Ishikawa (cell line): ENCODE data around the gene NCDN.

Experiments used
- CEBPB ChIP-seq: IDR thresholded peaks from 2 replicates; pipeline ENCODE4 v1.6.1; 2012
- CREB1 ChIP-seq: IDR thresholded peaks from 2 replicates; pipeline ENCODE4 v1.6.1; 2012; ENCODE audit warnings: low read depth
- EGR1 ChIP-seq: IDR thresholded peaks from 2 replicates; pipeline ENCODE4 v1.6.1; 2012
- EP300 ChIP-seq: IDR thresholded peaks from 2 replicates; pipeline ENCODE4 v1.6.1; 2012; ENCODE audit warnings: borderline replicate concordance
- NFIC ChIP-seq: IDR thresholded peaks from 2 replicates; pipeline ENCODE4 v1.6.1; 2012
- RAD21 ChIP-seq: IDR thresholded peaks from 2 replicates; pipeline ENCODE4 v1.6.1; 2012; ENCODE audit warnings: low read depth
- TAF1 ChIP-seq: IDR thresholded peaks from 2 replicates; pipeline ENCODE4 v1.6.1; 2012; ENCODE audit warnings: low read depth, mild to moderate bottlenecking
- TCF12 ChIP-seq: IDR thresholded peaks from 2 replicates; pipeline ENCODE4 v1.6.1; 2012; ENCODE audit warnings: low read depth
- TEAD4 ChIP-seq: IDR thresholded peaks from 2 replicates; pipeline ENCODE4 v1.6.1; 2012
- YY1 ChIP-seq: IDR thresholded peaks from 2 replicates; pipeline ENCODE4 v1.6.1; 2012; ENCODE audit warnings: low read depth
- TF ChIP-seq, protein P1 (sequence below): IDR thresholded peaks from 2 replicates; pipeline ENCODE4 v1.6.1; 2012
- TF ChIP-seq, protein P2 (sequence below): IDR thresholded peaks from 2 replicates; pipeline ENCODE4 v1.6.1; 2012
- TF ChIP-seq, protein P3 (sequence below): IDR thresholded peaks from 2 replicates; pipeline ENCODE4 v1.6.1; 2012; ENCODE audit warnings: low read depth, mild to moderate bottlenecking

Gene NCDN

GRCh38 chr1:35569936-35570335, 12.3 kb downstream of the NCDN start:
- no peak for TF ChIP-seq TEAD4
- no peak for TF ChIP-seq RAD21
- no peak for TF ChIP-seq CREB1

DNA sequence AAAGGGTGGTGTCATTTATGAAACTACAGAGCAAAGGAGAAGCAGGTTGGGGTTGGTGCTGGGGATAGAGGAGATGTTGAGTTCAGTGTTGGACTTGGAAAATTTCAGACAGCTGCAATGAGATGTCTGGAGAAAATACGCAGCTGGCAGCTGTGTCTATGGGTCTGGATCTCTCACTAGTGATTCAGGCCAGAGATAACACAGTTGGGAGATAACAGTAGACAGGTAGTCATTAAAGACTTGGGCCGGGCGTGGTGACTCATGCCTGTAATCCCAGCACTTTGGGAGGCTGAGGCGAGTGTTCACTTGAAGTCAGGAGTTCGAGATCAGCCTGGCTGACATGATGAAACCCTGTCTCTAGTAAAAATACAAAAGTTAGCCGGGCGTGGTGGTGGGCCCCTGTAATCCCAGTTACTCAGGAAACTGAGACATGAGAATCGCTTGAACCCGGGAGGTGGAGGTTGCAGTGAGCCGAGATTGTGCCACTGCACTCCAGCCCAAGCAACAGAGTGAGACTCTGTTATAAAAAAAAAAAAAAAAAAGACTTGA, 13.1 kb downstream of the NCDN start:
- no peak for TF ChIP-seq YY1
- TF ChIP-seq, protein P1, sequence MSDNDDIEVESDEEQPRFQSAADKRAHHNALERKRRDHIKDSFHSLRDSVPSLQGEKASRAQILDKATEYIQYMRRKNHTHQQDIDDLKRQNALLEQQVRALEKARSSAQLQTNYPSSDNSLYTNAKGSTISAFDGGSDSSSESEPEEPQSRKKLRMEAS, result no peak
- no peak for TF ChIP-seq CEBPB
- no peak for TF ChIP-seq EP300
- TF ChIP-seq RAD21, result no peak
- TF ChIP-seq TEAD4, result no peak
- no peak for TF ChIP-seq NFIC
- TF ChIP-seq TAF1, result no peak

DNA sequence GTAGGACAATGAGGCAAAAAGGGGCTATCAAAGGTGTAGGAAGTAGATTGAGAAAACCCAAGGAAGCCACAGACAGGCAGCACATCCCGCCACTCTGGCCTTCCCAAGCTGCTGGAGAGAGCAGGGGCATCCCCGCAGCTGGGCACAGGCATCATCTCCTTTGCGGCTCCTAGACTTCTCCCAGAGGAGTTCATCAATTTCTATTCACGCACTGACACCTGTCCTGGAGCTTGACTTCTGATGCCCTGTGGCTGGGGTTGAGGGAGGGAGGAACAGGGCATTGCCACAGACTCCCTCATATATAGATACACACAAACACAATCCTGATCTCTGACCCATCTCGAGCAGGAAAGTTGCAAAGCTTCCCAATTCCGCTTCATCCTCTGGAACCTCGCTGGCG, 13.7 kb downstream of the NCDN start:
- TF ChIP-seq TAF1 (no peak), TEAD4 (no peak), NFIC (no peak), EGR1 (no peak)
- TF ChIP-seq, protein P1, result no peak

DNA sequence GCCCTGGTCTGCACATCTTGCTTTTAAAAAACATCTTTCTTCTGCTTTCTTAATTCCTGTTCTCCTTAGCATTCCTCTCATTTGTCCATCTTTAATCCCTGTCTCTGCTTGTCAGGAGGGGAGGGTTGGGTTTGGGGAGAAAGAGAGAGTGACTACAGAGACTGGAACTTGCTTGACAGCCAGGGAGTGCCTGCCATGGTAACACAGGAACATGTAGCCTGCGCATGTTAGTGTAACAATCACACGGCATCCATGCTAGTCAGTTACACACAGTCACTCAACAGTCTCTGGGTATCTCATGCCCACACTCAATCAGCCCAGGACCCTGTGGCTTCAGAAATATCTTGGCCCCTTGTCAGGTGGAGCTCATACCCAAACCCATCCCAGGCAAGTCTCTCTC, 14.7 kb downstream of the NCDN start:
- no peak for TF ChIP-seq EGR1

DNA sequence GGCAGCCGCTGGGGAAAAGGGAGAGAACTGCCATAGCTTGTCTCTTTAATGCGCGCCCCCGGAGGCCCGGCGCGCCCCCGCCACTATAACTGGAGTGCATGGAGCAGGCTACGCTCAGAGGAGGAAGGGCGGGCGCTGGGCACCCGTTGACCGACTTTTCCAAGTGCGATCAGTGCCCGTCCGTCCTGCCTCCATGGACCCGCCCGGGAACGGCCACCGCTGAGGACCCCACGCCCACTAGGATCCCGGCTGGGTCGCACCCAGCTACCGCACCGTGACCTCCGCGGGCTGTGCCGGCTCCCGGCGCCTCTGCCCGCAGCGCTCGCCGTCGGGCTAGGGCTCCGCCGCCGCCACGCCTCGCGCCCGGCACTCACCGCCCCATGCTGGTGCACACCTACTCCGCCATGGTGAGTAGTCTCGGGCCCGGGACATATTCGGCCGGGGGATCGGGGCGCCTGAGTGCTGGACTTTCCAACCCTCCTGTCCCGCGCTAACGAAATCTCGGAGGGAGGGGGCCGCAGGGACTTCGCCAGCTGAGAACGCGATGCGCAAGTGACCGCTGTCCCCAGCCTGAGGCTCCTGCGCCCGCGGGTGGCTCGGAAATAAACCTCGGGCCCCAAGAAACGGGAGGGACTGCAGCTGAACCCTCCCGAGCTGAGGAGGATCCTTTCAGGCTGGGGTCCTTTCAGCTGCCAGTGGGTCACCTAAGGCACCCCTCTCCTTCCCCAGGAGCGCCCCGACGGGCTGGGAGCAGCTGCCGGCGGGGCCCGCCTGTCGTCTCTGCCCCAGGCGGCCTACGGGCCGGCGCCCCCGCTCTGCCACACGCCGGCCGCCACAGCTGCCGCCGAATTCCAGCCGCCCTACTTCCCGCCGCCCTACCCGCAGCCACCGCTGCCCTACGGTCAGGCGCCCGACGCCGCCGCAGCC, 15.9 kb downstream of the NCDN start, which contains the start of gene TFAP2E:
TFAP2E (plus strand) TSS at position 117 of the 927 bp plus-strand sequence; CDS start at position 381, 264 bp downstream.
- TF ChIP-seq RAD21 (no peak), TAF1 (peak; percentile 42; the same call in 1 of the 2 replicates)
- TF ChIP-seq, protein P1, result peak; percentile 40; the same call in 1 of the 2 replicates

- TF ChIP-seq TEAD4 (no peak), NFIC (no peak), YY1 (no peak), RAD21 (no peak)
- TF ChIP-seq, protein P2, sequence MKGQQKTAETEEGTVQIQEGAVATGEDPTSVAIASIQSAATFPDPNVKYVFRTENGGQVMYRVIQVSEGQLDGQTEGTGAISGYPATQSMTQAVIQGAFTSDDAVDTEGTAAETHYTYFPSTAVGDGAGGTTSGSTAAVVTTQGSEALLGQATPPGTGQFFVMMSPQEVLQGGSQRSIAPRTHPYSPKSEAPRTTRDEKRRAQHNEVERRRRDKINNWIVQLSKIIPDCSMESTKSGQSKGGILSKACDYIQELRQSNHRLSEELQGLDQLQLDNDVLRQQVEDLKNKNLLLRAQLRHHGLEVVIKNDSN, result no peak
- TF ChIP-seq, protein P3, sequence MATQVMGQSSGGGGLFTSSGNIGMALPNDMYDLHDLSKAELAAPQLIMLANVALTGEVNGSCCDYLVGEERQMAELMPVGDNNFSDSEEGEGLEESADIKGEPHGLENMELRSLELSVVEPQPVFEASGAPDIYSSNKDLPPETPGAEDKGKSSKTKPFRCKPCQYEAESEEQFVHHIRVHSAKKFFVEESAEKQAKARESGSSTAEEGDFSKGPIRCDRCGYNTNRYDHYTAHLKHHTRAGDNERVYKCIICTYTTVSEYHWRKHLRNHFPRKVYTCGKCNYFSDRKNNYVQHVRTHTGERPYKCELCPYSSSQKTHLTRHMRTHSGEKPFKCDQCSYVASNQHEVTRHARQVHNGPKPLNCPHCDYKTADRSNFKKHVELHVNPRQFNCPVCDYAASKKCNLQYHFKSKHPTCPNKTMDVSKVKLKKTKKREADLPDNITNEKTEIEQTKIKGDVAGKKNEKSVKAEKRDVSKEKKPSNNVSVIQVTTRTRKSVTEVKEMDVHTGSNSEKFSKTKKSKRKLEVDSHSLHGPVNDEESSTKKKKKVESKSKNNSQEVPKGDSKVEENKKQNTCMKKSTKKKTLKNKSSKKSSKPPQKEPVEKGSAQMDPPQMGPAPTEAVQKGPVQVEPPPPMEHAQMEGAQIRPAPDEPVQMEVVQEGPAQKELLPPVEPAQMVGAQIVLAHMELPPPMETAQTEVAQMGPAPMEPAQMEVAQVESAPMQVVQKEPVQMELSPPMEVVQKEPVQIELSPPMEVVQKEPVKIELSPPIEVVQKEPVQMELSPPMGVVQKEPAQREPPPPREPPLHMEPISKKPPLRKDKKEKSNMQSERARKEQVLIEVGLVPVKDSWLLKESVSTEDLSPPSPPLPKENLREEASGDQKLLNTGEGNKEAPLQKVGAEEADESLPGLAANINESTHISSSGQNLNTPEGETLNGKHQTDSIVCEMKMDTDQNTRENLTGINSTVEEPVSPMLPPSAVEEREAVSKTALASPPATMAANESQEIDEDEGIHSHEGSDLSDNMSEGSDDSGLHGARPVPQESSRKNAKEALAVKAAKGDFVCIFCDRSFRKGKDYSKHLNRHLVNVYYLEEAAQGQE, result no peak
Measured at GRCh38 chr1:35574125-35574654, 16.6 kb downstream of the NCDN start.

DNA sequence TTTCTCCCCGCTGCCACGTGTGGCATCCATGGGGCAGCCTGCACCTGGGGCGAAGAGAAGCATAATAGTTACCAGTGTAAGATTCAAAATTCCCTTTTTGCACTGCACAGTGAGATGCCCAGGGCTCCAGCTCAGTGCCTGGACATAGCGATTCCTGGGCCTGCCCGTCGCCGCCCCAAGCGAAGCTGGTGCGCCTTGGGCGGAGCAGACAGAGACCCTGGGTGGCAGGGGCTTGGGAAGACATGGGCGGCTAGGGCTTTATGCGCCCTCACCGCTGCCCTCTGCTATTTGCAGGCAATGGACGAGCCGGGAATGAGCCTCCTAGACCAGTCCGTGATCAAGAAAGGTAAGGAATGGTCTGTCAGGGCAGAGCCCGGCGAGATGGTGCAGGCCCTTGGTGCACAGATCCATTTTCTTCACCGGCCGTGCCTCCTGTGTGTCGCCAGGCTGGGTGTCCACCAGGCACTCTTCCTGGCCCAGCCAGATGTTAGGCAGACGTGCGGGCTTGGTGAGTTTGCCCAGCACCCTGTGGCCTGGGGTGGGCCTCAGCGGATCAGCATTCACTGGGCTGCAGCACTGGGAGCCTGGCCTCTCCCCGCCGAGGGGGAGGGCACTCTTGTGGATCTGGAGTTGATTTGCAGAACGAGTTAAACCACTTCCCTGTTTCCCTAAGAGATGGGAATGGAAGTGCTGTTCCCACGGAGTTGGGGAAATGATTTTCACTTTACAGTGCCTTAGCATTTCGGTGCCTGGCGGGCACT, 17.2 kb downstream of the NCDN start:
- TF ChIP-seq TEAD4, result no peak

- TF ChIP-seq EGR1 (no peak), TCF12 (no peak), RAD21 (no peak), TAF1 (no peak), CEBPB (no peak), EP300 (no peak), TEAD4 (no peak), CREB1 (no peak), NFIC (no peak)
- TF ChIP-seq, protein P2, result no peak
Measured at GRCh38 chr1:35575416-35575958, 17.9 kb downstream of the NCDN start.
